Activated naive CD8-positive, alpha-beta T cell treated with anti-CD3 and anti-CD28 coated beads, Interleukin-2, amount 50 U/mL, for 16 hours (primary cell): Measurements from ENCODE around the gene POU6F2.
"Not testable (repeated sequence)": the region's sequence is repeated elsewhere in the genome, so short reads cannot be mapped to it uniquely, and the experiment has no call there.

Experiments used
- DNase-seq: peaks from one replicate; pipeline ENCODE4 v3.0.0-alpha.2; 2020; ENCODE audit warnings: low read depth, low spot score

Gene POU6F2

DNA sequence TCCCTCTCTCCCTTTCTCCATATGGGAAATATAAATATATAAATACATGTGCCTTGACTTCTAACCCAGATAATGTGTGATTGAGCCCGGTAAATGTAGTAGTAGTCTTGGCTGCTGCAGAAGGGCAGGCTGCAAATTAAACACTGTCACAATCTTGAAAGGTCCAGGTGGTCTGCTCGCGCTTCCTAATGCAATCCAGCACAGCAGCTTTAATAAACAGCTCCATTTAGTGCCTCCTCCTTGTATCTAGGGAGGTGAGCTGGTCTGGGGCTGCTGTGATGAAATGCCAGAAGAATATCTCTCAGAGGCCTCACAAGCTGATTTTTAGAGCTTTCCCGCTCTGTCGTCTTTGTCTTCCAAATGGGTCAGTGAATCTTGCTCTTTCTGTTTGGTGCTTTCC, 782 bp downstream of the POU6F2 start:
- no peak for DNase-seq

DNA sequence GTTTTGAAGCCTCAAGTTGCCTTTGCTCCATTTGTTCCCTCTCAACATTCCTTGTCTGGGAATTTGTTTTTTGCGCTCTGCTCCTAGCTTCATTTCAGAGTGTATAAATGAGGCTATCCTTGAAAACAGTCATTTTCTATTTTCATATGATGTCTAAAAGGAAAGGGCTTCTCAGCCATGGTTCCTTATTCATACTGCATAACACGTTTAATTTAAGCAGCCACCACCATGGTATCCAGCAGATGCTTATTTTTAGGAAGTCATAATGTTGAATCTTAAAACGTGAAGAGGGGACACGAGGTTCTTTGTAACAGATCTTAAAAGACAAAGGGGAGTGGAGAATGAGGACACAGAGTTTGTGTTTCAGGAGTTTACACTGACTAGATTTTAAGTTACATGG, 14.5 kb downstream of the POU6F2 start:
- no peak for DNase-seq

GRCh38 chr7:39001595-39001994, 23.9 kb downstream of the POU6F2 start:
- no peak for DNase-seq

- no peak for DNase-seq
Measured at GRCh38 chr7:39002755-39003154, 25.0 kb downstream of the POU6F2 start.

DNA sequence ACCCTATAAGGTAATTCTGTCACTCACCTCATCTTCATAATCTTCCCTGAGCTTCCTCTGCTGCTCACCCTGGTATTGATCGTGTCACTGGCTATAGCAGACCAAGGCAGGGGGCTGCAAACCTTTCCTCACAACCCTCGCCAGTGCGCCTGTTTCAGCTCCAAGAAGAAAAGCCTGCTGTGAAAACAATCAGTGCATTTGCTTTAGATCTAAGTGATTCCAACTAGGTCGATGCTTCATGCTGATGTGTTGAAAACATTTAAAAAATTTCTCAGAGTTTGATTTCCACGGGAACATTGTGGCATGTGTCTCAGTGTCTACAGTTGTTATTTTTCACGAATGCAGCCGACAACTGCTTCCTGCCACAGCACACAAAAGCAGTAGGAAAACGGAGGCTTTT, 27.3 kb downstream of the POU6F2 start:
- DNase-seq: no peak

DNA sequence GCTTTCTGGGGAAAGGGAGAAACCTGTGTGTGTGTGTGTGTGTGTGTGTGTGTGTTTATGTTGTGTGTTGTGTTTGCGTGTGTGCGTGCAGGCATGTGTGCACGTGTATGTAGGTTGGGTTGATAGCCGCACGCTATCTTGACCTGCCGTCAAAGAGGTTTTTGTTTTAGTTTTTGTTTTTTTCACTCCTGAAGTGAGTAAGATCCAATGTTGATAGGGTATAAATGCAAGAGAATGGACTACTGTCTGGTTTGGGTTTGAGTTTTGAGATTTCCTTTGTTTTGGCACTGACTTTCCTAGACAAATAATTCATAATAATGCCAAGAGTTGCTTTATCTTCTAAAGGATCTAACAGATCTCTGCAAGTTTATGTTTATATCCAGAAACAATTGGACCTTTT, 27.8 kb downstream of the POU6F2 start:
- no peak for DNase-seq

DNA sequence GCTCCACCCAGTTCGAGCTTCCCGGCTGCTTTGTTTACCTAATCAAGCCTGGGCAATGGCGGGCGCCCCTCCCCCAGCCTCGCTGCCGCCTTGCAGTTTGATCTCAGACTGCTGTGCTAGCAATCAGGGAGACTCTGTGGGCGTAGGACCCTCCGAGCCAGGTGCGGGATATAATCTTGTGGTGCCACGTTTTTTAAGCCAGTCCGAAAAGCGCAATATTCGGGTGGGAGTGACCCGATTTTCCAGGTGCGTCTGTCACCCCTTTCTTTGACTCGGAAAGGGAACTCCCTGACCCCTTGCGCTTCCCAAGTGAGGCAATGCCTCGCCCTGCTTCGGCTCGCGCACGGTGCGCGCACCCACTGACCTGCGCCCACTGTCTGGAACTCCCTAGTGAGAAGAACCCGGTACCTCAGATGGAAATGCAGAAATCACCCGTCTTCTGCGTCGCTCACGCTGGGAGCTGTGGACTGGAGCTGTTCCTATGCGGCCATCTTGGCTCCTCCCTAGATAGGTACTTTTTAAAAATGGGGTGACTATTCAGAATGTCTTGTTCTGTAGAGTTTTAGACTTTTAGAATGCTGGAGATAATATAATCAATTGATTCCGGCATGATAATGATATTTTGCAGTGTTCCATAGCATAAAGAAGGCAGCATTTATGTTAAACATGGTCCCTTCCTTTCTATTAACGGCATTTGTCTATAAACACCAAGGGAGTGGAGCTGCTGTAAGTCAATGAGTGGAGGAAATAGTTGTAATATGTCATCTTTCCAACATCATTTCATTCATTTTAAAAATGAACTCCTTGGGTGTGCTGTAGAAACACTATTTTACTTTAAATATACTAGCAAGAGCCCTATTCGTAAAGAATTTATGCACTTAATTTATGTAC, 35.6 kb downstream of the POU6F2 start:
- not testable (repeated sequence) for DNase-seq

- DNase-seq: no peak
Measured at GRCh38 chr7:39016609-39017008, 38.9 kb downstream of the POU6F2 start.

GRCh38 chr7:39017369-39017915, 39.7 kb downstream of the POU6F2 start:
- DNase-seq: no peak

DNA sequence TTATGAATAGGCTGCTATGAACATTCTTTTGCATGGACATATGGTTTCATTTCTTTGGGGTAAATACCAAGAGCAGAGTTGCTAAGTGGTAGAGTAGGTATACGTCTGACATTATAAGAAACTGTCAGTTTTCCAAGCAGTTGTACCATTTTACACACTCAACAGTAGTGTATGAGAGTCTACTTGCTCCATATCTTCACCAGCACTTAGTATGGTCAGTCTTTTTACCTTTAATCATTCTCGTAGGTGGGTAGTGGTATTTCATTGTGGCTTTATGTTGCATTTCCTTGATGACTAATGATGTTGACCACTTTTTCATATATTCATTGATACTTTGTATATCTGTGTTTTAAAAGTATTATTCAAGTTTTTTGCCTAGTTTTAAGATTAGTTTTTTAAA, 45.1 kb downstream of the POU6F2 start:
- DNase-seq: no peak

DNA sequence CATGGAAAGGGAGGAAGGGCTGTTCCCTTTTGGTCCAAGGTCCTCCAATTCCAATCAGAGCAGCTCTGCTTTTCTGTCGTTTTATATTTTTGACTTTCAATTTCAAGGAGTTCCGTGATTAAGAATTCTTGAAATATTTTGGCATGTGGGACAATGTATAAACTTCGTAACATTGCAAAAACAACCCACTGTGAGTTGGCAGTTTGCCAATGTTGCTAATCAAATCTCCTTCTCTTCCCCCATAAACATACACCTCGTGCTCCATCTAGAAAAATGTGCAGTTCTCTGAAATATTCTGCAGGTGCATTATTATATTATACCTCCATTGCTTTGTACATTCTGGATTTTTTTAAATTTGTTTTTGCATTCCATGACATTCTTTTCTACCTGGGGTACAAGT, 49.8 kb downstream of the POU6F2 start:
- no peak for DNase-seq

DNA sequence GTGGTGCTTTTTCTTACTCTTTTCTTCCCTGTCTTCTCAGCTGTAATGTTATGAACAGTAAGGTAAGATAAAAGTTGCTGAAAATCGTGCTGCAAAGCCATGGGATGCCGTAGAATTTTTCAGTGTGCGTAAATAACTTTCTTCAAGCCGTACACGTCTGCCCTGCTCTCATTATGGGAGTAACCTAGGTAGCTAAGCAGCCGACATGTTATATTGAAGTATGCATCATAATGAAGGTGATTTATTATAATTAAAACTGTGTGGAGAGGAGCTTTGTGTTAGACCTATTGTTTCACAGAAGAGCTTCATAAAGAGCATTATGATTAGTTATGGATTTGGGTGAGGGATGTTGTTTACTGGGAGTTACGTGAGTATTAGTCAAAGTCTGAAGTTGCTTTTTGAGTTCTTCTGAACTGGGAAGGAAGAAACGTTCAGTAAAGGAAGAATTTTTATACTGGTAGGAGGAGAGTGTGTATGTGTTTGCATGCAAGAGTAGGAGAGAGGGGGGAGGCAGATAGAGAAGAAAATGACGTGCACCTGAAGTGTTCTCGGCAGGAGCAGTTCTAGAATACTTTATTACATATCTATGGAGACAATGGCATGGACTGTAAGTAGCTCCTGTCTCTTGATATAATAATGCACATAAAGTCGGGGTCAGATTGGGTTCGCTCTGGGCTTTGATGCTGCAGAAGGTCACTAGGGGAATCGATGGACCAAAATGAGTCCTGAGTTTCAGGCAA, 56.3 kb downstream of the POU6F2 start:
- DNase-seq: no peak

DNA sequence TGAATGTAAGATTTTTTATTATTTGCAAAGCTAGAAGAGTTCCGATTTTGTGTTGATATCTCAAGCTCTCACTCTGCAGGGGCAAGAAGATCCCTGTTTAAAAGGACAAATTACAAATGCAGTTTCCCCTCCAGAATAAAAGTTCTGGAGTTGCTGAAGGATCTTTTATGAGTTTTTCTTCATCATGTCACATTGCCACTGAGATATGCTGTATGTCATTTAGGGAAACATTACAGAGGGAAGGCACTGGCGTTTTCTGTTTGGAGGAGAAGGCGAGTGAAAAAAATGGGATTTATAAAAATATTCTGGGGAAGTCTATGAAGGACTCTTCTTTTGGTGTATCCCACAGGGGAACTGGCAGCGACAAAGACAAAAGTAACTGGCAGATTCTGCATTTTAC, 57.4 kb downstream of the POU6F2 start:
- no peak for DNase-seq

DNA sequence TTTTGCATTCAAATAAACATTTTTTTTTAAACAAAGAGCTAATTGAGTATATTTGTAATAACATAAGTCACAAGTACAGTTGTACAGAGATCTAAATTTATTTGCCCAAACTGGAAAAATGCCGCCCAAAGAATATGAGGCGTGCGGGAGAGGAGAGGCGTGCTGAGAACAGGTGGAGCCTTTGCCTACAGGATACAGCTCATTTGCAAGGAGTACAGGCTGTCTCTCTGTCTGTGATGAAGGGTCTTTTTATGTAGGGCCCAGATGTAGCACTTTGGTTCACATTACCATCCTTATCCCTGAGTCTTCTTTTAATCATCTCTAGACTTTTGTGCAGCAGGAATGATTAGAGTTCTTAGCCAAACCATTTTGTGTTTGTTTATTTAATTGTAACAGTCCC, 58.2 kb downstream of the POU6F2 start:
- DNase-seq: no peak

- DNase-seq: no peak
Measured at GRCh38 chr7:39042670-39043069, 65.0 kb downstream of the POU6F2 start.

GRCh38 chr7:39043531-39043930, 65.8 kb downstream of the POU6F2 start:
- no peak for DNase-seq

GRCh38 chr7:39044489-39044888, 66.8 kb downstream of the POU6F2 start:
- DNase-seq: no peak

GRCh38 chr7:39045231-39045630, 67.5 kb downstream of the POU6F2 start:
- no peak for DNase-seq

GRCh38 chr7:39051279-39051678, 73.6 kb downstream of the POU6F2 start:
- DNase-seq: no peak

DNA sequence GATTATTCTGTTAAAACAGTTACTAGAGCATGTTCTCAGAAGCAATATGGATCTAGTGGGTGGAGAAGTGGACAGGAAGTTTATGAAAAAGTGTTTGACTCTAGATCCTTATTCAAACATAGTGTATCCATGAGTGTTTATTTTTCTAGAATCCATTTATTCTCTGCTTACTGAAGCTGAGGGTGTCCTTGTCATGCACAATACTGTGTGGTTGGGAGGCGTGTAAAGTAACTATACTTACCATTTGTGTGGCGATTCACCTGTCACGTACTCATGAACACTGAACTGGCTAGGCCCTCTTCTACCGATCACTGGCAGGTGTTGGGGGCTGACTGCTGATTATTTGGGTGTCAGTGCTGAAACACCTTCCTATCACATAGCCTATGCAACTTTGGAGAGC, 74.0 kb downstream of the POU6F2 start:
- no peak for DNase-seq

DNA sequence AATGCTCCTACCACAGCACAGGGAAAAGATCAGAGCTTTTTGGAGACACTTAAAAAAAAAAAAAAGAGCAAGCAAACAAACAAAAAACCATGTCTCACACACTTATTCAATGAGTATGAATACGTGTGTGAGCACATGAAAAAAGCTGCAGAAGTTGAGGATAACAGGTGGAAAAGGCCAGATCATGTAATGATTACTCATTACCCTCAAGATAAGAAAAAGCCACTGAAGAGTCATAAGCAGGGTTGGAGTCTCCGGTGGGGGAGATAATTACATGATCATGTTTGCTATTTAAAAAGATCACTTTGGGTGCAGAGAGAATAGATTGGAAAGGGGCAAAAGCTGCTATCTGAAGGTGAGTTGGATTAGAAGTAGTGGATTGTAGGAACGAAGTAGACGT, 77.0 kb downstream of the POU6F2 start:
- no peak for DNase-seq

GRCh38 chr7:39056153-39056552, 78.4 kb downstream of the POU6F2 start:
- no peak for DNase-seq

DNA sequence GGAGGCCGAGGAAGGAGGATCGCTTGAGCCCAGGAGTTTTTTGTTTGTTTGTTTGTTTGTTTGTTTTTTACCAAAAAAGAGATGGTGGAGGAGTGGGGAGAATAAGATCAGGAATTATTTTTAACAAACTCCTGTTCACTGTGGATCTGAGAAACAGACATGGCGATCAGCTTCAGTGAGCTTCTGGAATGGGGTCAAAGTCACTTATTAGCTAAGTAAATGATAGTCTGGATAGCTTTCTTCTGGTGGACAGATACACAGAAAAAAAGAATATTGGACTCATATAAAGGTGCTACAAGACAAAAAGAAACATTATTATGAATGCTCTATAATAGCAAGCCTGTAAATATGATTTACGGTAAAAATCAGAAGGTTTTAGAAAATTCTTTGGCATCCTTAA, 85.1 kb downstream of the POU6F2 start:
- no peak for DNase-seq
